ENCODE results near the gene FUBP1.
A peak's percentile ranks its signal among the peaks of the same experiment; 100 is the strongest.

The FUBP1 gene

DNA sequence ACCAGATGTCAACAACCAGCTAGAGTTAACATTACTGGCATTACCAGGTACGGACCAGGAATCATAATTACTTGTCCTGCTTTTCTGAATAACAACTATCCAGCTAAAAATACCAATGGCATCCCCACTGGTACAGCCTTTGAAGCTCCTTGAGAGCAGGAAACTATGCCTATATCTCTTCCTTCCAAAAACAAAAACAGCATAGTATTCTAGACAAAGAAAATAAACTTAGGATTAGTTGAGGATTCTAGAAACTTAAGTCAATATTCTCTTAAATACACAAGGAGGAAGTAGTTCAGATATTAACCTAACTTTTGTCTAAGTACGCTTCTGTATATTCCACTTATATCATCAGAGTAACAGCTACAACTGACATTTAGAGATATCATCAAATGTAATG lies 3.0 kb downstream of the FUBP1 start:
- H3K4me1 ChIP-seq (ENCODE audit: control insufficient read depth, insufficient read depth, low read length), result no peaks in the 10 kb centered on the region
- WGBS, 2 experiments, result 38 to 54% methylated on average over 1 to 2 of the region's 2 CpGs
- no peaks in the 10 kb centered on the region for H3K27me3 ChIP-seq (ENCODE audit: control insufficient read depth, insufficient read depth, low read length, poor library complexity, severe bottlenecking)
- H3K4me3 ChIP-seq (ENCODE audit: insufficient read depth, low read depth, low read length), result peak overlapping the region; percentile 92
- no peaks in the 10 kb centered on the region for H3K9me3 ChIP-seq (ENCODE audit: control insufficient read depth, low read length)
- peaks cover 6% of the 10 kb centered on the region for H3K36me3 ChIP-seq (ENCODE audit: control insufficient read depth, insufficient read depth, low read length)
- no peak overlapping the region for H3K27ac ChIP-seq (ENCODE audit: insufficient read depth, low read depth, low read length, poor library complexity, severe bottlenecking)

DNA sequence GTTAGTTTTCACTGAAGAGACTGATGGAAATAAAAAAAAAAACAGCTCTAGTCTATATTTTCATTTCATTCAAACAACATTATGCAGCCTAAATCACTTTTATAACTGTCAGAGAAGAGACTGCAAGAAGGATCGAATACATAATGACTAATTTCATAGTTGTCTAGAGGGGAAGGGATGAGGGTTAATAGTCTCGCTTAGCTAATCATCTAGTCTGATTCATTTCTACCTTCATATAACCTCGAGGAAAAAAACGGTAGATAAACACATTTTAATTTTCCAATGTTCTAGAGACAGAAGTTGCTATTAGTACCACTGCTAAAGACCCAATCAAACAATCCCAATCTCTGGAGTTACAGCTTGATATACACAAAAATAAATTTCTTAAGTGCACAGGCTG lies 3.5 kb downstream of the FUBP1 start:
- H3K9me3 ChIP-seq (ENCODE audit: control insufficient read depth, low read length), result no peaks in the 10 kb centered on the region
- H3K27ac ChIP-seq (ENCODE audit: insufficient read depth, low read depth, low read length, poor library complexity, severe bottlenecking), result no peak overlapping the region
- WGBS, 2 experiments, result 82 to 83% methylated on average over 3 of the region's 4 CpGs
- peaks cover 6% of the 10 kb centered on the region for H3K36me3 ChIP-seq (ENCODE audit: control insufficient read depth, insufficient read depth, low read length)
- no peaks in the 10 kb centered on the region for H3K4me1 ChIP-seq (ENCODE audit: control insufficient read depth, insufficient read depth, low read length)
- peak overlapping the region; percentile 1 for H3K4me3 ChIP-seq (ENCODE audit: insufficient read depth, low read depth, low read length)
- H3K27me3 ChIP-seq (ENCODE audit: control insufficient read depth, insufficient read depth, low read length, poor library complexity, severe bottlenecking), result no peaks in the 10 kb centered on the region

DNA sequence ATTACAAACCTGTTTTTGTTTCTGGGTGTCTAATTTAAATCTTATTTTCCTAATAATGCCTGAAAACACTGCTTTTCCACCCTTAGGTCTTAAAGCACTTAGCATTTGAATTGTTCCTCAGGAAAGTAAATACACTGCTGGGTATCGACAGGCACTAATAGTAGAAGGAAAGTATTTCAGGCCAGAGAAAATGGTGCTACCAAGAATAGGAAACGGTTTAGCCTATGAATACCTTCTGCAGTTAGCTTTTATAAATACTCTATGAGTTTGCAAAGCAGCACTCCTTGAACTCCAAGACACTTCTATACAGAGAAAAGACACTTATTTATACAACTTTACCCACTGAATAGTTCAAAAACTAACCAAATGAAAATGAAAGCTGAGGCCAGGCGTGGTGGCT lies 6.8 kb downstream of the FUBP1 start:
- Histone ChIP-seq H3K36me3 (ENCODE audit: control insufficient read depth, insufficient read depth, low read length) (peaks cover 23% of the 10 kb centered on the region), H3K4me3 (ENCODE audit: insufficient read depth, low read depth, low read length) (no peak overlapping the region), H3K4me1 (ENCODE audit: control insufficient read depth, insufficient read depth, low read length) (no peaks in the 10 kb centered on the region), H3K27me3 (ENCODE audit: control insufficient read depth, insufficient read depth, low read length, poor library complexity, severe bottlenecking) (no peaks in the 10 kb centered on the region), H3K27ac (ENCODE audit: insufficient read depth, low read depth, low read length, poor library complexity, severe bottlenecking) (no peak overlapping the region), H3K9me3 (ENCODE audit: control insufficient read depth, low read length) (no peaks in the 10 kb centered on the region)
- 49 to 57% methylated on average over 3 of the region's 3 CpGs for WGBS, 2 experiments

DNA sequence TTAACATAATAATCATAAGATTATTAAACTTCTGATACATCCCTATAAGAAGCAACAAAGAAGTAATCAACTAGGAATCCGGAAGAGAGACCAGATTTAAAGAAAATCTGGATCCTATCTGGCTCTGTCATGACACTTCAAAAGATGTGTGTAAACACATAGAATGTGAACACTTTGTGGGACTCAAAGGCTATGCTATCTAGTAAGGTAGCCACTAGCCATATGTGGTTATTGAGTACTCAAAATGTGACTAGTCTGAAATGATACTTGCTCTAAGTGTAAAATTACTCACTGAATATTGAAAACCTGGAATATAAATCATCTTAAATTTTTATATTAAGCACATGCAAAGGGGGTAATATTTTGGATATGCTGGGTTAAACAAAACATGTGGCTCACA lies 8.7 kb downstream of the FUBP1 start:
- Histone ChIP-seq H3K36me3 (ENCODE audit: control insufficient read depth, insufficient read depth, low read length) (peaks cover 33% of the 10 kb centered on the region), H3K4me3 (ENCODE audit: insufficient read depth, low read depth, low read length) (no peak overlapping the region), H3K27me3 (ENCODE audit: control insufficient read depth, insufficient read depth, low read length, poor library complexity, severe bottlenecking) (no peaks in the 10 kb centered on the region), H3K27ac (ENCODE audit: insufficient read depth, low read depth, low read length, poor library complexity, severe bottlenecking) (no peak overlapping the region), H3K4me1 (ENCODE audit: control insufficient read depth, insufficient read depth, low read length) (no peaks in the 10 kb centered on the region), H3K9me3 (ENCODE audit: control insufficient read depth, low read length) (no peaks in the 10 kb centered on the region)
- 96 to 100% methylated on average over 1 of the region's 1 CpG for WGBS, 2 experiments

DNA sequence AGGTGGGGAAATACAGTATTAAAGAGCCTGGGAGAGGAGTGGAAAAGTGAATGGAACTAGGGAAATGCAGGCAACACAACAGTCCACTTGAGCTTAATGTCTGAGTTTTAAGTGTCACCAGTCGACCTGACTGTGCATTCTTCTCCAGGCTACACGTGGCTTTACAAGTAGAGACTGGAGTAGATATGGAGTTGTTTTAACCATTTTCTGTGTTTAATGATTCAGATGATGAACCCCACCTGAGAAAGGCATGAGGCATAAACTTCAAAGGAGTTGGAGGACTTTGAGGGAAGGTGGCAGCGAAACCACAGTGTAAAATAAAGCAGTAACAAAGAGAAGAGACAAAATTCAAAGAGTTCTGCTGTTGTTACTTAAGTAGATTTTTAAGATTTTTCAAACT lies 12.6 kb downstream of the FUBP1 start:
- no peak overlapping the region for H3K4me3 ChIP-seq (ENCODE audit: insufficient read depth, low read depth, low read length)
- H3K36me3 ChIP-seq (ENCODE audit: control insufficient read depth, insufficient read depth, low read length), result peaks cover 53% of the 10 kb centered on the region
- H3K27ac ChIP-seq (ENCODE audit: insufficient read depth, low read depth, low read length, poor library complexity, severe bottlenecking), result no peak overlapping the region
- no peaks in the 10 kb centered on the region for H3K27me3 ChIP-seq (ENCODE audit: control insufficient read depth, insufficient read depth, low read length, poor library complexity, severe bottlenecking)
- H3K9me3 ChIP-seq (ENCODE audit: control insufficient read depth, low read length), result no peaks in the 10 kb centered on the region
- no peaks in the 10 kb centered on the region for H3K4me1 ChIP-seq (ENCODE audit: control insufficient read depth, insufficient read depth, low read length)
- 94 to 97% methylated on average over 3 of the region's 3 CpGs for WGBS, 2 experiments

DNA sequence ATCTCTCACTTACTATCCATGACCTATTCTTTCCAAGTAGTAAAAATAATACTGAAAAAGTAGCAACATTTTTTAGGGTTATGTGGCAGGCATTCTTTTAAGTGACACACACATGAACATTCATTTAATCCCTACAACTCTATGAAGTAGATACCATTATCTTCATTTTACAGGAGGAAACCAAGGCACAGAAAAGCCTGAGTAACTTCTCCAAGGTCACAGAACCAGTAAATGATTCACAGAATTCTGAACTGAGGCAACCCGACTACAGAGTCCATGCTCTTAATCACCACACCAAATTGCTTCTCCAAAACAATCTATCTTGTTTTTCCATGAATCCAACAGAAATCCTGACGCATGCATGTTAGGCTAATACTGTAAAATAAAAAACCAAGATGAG lies 17.5 kb downstream of the FUBP1 start:
- H3K4me1 ChIP-seq (ENCODE audit: control insufficient read depth, insufficient read depth, low read length), result no peaks in the 10 kb centered on the region
- H3K9me3 ChIP-seq (ENCODE audit: control insufficient read depth, low read length), result no peaks in the 10 kb centered on the region
- H3K4me3 ChIP-seq (ENCODE audit: insufficient read depth, low read depth, low read length), result no peak overlapping the region
- peaks cover 74% of the 10 kb centered on the region for H3K36me3 ChIP-seq (ENCODE audit: control insufficient read depth, insufficient read depth, low read length)
- WGBS, 2 experiments, result 95 to 98% methylated on average over 2 of the region's 2 CpGs
- no peaks in the 10 kb centered on the region for H3K27me3 ChIP-seq (ENCODE audit: control insufficient read depth, insufficient read depth, low read length, poor library complexity, severe bottlenecking)
- no peak overlapping the region for H3K27ac ChIP-seq (ENCODE audit: insufficient read depth, low read depth, low read length, poor library complexity, severe bottlenecking)

DNA sequence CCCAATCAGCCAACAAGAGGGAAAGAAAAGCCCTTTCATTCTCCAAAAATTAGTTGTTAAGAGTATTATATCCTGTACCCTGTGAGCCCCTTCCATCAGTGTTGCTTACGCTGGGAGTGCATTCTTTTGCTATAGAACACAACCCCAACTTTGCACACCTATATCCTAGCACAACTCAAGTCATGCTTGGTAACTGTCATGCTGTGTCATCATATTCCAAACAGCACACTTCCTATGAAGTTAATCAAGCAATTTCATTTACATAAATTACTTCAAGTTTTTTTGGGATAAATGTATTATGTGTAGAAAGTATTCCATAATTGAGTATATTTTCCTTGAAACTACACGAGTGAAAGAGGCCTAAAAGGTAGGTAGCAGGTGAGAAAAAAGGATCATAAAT lies 20.0 kb downstream of the FUBP1 start:
- Histone ChIP-seq H3K27ac (ENCODE audit: insufficient read depth, low read depth, low read length, poor library complexity, severe bottlenecking) (no peak overlapping the region), H3K36me3 (ENCODE audit: control insufficient read depth, insufficient read depth, low read length) (peaks cover 84% of the 10 kb centered on the region), H3K27me3 (ENCODE audit: control insufficient read depth, insufficient read depth, low read length, poor library complexity, severe bottlenecking) (no peaks in the 10 kb centered on the region), H3K4me1 (ENCODE audit: control insufficient read depth, insufficient read depth, low read length) (no peaks in the 10 kb centered on the region), H3K4me3 (ENCODE audit: insufficient read depth, low read depth, low read length) (no peak overlapping the region), H3K9me3 (ENCODE audit: control insufficient read depth, low read length) (no peaks in the 10 kb centered on the region)
- 95 to 100% methylated on average over 2 of the region's 2 CpGs for WGBS, 2 experiments

DNA sequence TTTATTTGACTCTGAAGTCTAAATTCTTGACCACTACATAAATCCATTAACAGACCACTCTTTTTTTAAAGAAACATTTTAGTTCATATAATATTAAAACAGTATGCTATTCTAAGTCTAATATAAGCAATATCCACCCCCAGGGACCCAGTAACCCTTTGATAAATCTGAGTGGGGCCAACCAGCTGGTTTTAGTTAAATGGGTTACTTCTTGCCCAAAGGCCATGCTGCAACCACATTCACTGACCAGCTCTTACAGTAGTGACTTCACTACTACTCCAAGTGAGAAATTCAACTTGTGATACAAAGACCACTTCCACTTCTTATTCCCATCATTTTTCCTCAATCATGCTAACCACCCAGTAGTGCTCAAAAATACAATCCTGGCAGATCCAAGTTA lies 20.5 kb downstream of the FUBP1 start:
- Histone ChIP-seq H3K36me3 (ENCODE audit: control insufficient read depth, insufficient read depth, low read length) (peaks cover 82% of the 10 kb centered on the region), H3K9me3 (ENCODE audit: control insufficient read depth, low read length) (no peaks in the 10 kb centered on the region), H3K27ac (ENCODE audit: insufficient read depth, low read depth, low read length, poor library complexity, severe bottlenecking) (no peak overlapping the region), H3K4me3 (ENCODE audit: insufficient read depth, low read depth, low read length) (no peak overlapping the region), H3K27me3 (ENCODE audit: control insufficient read depth, insufficient read depth, low read length, poor library complexity, severe bottlenecking) (no peaks in the 10 kb centered on the region), H3K4me1 (ENCODE audit: control insufficient read depth, insufficient read depth, low read length) (no peaks in the 10 kb centered on the region)

DNA sequence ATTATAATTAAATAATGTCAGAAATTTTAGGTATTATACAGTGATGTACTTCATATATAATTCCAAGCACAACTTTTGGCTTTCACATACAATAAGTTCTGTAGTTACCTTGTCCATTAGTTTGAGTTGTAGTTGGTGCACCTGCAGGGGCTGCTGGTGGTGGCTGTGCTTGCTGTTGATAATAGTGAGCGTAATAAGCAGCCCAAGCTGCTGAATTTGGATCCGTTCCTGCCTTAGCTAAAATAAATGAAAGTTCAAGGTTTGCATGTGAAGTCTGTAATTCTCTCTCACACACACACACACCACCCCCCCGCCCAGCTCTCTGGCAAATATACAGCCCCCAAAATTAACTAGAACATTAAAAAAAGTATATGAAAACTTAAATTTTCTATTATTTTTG lies 22.4 kb downstream of the FUBP1 start:
- no peaks in the 10 kb centered on the region for H3K27me3 ChIP-seq (ENCODE audit: control insufficient read depth, insufficient read depth, low read length, poor library complexity, severe bottlenecking)
- peaks cover 77% of the 10 kb centered on the region for H3K36me3 ChIP-seq (ENCODE audit: control insufficient read depth, insufficient read depth, low read length)
- no peak overlapping the region for H3K27ac ChIP-seq (ENCODE audit: insufficient read depth, low read depth, low read length, poor library complexity, severe bottlenecking)
- no peak overlapping the region for H3K4me3 ChIP-seq (ENCODE audit: insufficient read depth, low read depth, low read length)
- WGBS, 2 experiments, result 86 to 88% methylated on average over 2 of the region's 3 CpGs
- no peaks in the 10 kb centered on the region for H3K4me1 ChIP-seq (ENCODE audit: control insufficient read depth, insufficient read depth, low read length)
- H3K9me3 ChIP-seq (ENCODE audit: control insufficient read depth, low read length), result no peaks in the 10 kb centered on the region

DNA sequence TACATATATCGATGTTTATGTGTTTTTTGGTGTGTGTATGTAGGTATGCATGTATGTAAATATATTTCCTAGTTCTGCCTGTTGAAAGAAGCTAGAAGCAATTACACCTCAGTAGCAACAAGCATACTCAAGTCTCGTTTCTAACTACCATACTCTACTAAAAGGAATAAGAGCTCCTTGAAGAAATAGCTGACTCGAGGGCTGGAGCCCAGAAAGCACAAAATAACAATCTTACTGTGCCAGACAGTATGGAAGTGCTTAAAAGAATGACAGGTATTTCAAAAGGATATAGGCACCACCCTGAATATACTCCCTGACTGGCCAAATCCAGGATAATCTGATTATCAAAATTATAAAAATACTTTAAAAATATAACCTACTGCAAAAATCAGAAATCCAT lies 23.2 kb downstream of the FUBP1 start:
- H3K9me3 ChIP-seq (ENCODE audit: control insufficient read depth, low read length), result no peaks in the 10 kb centered on the region
- H3K4me3 ChIP-seq (ENCODE audit: insufficient read depth, low read depth, low read length), result no peak overlapping the region
- H3K27ac ChIP-seq (ENCODE audit: insufficient read depth, low read depth, low read length, poor library complexity, severe bottlenecking), result no peak overlapping the region
- H3K36me3 ChIP-seq (ENCODE audit: control insufficient read depth, insufficient read depth, low read length), result peaks cover 74% of the 10 kb centered on the region
- no peaks in the 10 kb centered on the region for H3K27me3 ChIP-seq (ENCODE audit: control insufficient read depth, insufficient read depth, low read length, poor library complexity, severe bottlenecking)
- no peaks in the 10 kb centered on the region for H3K4me1 ChIP-seq (ENCODE audit: control insufficient read depth, insufficient read depth, low read length)
- 92 to 100% methylated on average over 1 to 2 of the region's 3 CpGs for WGBS, 2 experiments

DNA sequence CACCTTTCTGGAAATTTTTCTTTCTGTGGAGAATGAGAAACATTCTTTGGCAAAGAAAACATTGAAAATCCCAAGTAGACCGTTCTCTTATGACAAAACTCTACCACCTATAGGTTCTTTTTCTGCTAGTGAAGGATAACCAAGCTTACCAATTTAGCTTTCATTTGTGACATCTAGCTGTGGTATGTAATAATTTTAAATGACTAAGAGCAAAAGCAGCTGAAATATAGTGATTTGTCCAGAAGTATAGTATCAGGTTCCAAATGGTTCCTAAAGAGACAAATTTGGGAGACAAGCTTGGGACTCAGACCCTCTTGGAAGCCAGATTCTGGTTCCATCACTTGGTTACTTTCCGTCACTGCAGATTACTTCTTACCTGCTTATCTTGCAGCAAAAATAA lies 24.4 kb downstream of the FUBP1 start:
- H3K4me1 ChIP-seq (ENCODE audit: control insufficient read depth, insufficient read depth, low read length), result no peaks in the 10 kb centered on the region
- H3K36me3 ChIP-seq (ENCODE audit: control insufficient read depth, insufficient read depth, low read length), result peaks cover 63% of the 10 kb centered on the region
- H3K27me3 ChIP-seq (ENCODE audit: control insufficient read depth, insufficient read depth, low read length, poor library complexity, severe bottlenecking), result no peaks in the 10 kb centered on the region
- WGBS, 2 experiments, result 100% methylated on average over 2 of the region's 2 CpGs
- no peak overlapping the region for H3K4me3 ChIP-seq (ENCODE audit: insufficient read depth, low read depth, low read length)
- no peaks in the 10 kb centered on the region for H3K9me3 ChIP-seq (ENCODE audit: control insufficient read depth, low read length)
- H3K27ac ChIP-seq (ENCODE audit: insufficient read depth, low read depth, low read length, poor library complexity, severe bottlenecking), result no peak overlapping the region
